Mammary epithelial cell (primary cell): Measurements from ENCODE around the gene ANKMY2.

Experiments
- EZH2 ChIP-seq: IDR thresholded peaks from 2 replicates; pipeline ENCODE4 v1.6.1; 2012; ENCODE audit warnings: low read length, inconsistent platforms, borderline replicate concordance
- TF ChIP-seq, protein P1 (sequence below), 2 donors: IDR thresholded peaks in 1 of 2; conservative IDR thresholded peaks in 1 of 2; 2 replicates each; pipeline ENCODE4 v1.5.1; 2011 to 2012; ENCODE audit warnings: inconsistent platforms in 2 of 2, low read length in 2 of 2, mild to moderate bottlenecking in 2 of 2, control low read depth in 1 of 2, low read depth in 1 of 2; ENCODE audit not compliant: insufficient read depth in 1 of 2; ENCODE audit errors: extremely low read depth in 1 of 2

DNA sequence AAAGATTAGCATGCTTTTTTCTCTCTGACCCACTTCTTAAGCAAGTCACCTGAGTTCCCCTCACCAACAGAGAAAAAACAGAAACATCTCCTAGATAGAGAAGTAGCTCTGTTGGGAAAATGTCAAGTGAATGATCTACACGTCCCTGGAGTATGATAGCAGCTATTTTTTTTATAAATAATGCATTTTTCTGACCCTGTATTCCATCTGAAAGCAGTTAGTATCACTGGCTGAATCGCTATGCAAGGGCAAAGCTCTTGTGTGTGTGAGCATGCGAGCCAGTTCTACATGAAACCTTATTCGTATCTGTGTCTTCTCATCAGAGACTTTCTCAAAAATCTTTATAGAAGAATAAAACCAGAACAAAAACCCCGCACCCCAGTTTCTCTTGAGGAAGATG is 8.2 kb downstream of the ANKMY2 start:
- TF ChIP-seq, protein P1, sequence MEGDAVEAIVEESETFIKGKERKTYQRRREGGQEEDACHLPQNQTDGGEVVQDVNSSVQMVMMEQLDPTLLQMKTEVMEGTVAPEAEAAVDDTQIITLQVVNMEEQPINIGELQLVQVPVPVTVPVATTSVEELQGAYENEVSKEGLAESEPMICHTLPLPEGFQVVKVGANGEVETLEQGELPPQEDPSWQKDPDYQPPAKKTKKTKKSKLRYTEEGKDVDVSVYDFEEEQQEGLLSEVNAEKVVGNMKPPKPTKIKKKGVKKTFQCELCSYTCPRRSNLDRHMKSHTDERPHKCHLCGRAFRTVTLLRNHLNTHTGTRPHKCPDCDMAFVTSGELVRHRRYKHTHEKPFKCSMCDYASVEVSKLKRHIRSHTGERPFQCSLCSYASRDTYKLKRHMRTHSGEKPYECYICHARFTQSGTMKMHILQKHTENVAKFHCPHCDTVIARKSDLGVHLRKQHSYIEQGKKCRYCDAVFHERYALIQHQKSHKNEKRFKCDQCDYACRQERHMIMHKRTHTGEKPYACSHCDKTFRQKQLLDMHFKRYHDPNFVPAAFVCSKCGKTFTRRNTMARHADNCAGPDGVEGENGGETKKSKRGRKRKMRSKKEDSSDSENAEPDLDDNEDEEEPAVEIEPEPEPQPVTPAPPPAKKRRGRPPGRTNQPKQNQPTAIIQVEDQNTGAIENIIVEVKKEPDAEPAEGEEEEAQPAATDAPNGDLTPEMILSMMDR (conservative IDR thresholded peaks at IDR 0.05 in 1 of 2, IDR thresholded peaks at IDR 0.05 in 1 of 2; ENCODE audit: extremely low read depth in 1 of 2, insufficient read depth in 1 of 2, low read depth in 1 of 2, low read length in 2 of 2): no peak
- no peak for TF ChIP-seq EZH2
